IMR-90 (cell line): ENCODE measurements around the gene PLGRKT. TPM values are rescaled to one million over a fixed set of nuclear protein-coding genes. Genes with fewer than 3 reads are reported as not detected.

ENCODE experiments used
- ATAC-seq: fragments of 200-7000 bp; cut with Tn5 transposase; 2 replicates; pipeline ENCODE4 v1.9.1; 2020; ENCODE audit warnings: low read depth, mild to moderate bottlenecking, moderate library complexity
- BruUV-seq: library from RNA; stranded (reverse); fragments of 400-500 nt; replicated peaks from 2 replicates; lab custom pipeline; 2021; lab: Mats Ljungman, UMichigan
- CTCF ChIA-PET: fragments of 300-600 bp; formaldehyde crosslinking; extraction: SDS; loops from one replicate; lab custom pipeline; 2021; ENCODE audit warnings: antibody characterized with exemption; lab: Yijun Ruan, JAX
- POLR2A ChIA-PET: fragments of 300-600 bp; sonication (Branson Sonifier 250); formaldehyde crosslinking; loops from one replicate; lab custom pipeline; 2022; ENCODE audit warnings: antibody characterized with exemption; ENCODE audit not compliant: unreplicated experiment; lab: Charles Lee
- DNase-seq: peaks from one replicate; pipeline ENCODE4 v3.0.0; 2013
- H2AFZ ChIP-seq: replicated peaks from 2 replicates; pipeline ENCODE3; 2013; ENCODE audit warnings: low read length, mild to moderate bottlenecking; ENCODE audit not compliant: poor library complexity
- H2AK5ac ChIP-seq: 2 replicates; pipeline ENCODE4 v1.6.1; 2013; ENCODE audit warnings: low read depth, low read length, inconsistent platforms
- H2AK9ac ChIP-seq: replicated peaks from 2 replicates; pipeline ENCODE3; 2013; ENCODE audit warnings: mild to moderate bottlenecking, low read depth, low read length, moderate library complexity; ENCODE audit not compliant: poor library complexity
- H2BK120ac ChIP-seq: 2 replicates; pipeline ENCODE4 v1.6.1; 2013; ENCODE audit warnings: low read depth, low read length, inconsistent platforms
- H2BK15ac ChIP-seq: 3 replicates; pipeline ENCODE4 v1.6.1; 2013; ENCODE audit warnings: low read depth, low read length, inconsistent platforms
- H2BK20ac ChIP-seq: 2 replicates; pipeline ENCODE4 v1.6.1; 2013; ENCODE audit warnings: low read depth, mild to moderate bottlenecking, inconsistent platforms, low read length, moderate library complexity
- H2BK5ac ChIP-seq: 2 replicates; pipeline ENCODE4 v1.6.1; 2013; ENCODE audit warnings: mild to moderate bottlenecking, low read depth, low read length, inconsistent platforms; ENCODE audit not compliant: poor library complexity, severe bottlenecking
- H3K14ac ChIP-seq: replicated peaks from 2 replicates; pipeline ENCODE4 v1.6.1; 2013; ENCODE audit warnings: low read depth, low read length, inconsistent platforms
- H3K18ac ChIP-seq: 2 replicates; pipeline ENCODE4 v1.6.1; 2013; ENCODE audit warnings: low read depth, low read length, control low read depth
- H3K23ac ChIP-seq: 2 replicates; pipeline ENCODE4 v1.6.1; 2013; ENCODE audit warnings: low read depth, low read length, inconsistent platforms
- H3K27ac ChIP-seq: 2 replicates; pipeline ENCODE4 v1.5.1; 2013; ENCODE audit warnings: mild to moderate bottlenecking, control low read depth, low read length; ENCODE audit not compliant: insufficient read depth
- H3K27me3 ChIP-seq: 2 replicates; pipeline ENCODE4 v1.6.1; 2013; ENCODE audit warnings: low read length; ENCODE audit not compliant: control insufficient read depth, insufficient read depth
- H3K36me3 ChIP-seq: 2 replicates; pipeline ENCODE4 v1.6.1; 2013; ENCODE audit warnings: low read length, mixed read lengths; ENCODE audit not compliant: control insufficient read depth, insufficient read depth
- H3K4ac ChIP-seq: 2 replicates; pipeline ENCODE4 v1.6.1; 2013; ENCODE audit warnings: low read depth, low read length, inconsistent platforms
- H3K4me1 ChIP-seq: 2 replicates; pipeline ENCODE4 v1.6.1; 2013; ENCODE audit warnings: low read length, mixed read lengths; ENCODE audit not compliant: control insufficient read depth, insufficient read depth
- H3K4me2 ChIP-seq: 2 replicates; pipeline ENCODE4 v1.6.1; 2013; ENCODE audit warnings: low read depth, mild to moderate bottlenecking, control low read depth, low read length, moderate library complexity
- H3K4me3 ChIP-seq: 2 replicates; pipeline ENCODE4 v1.5.1; 2013; ENCODE audit warnings: low read depth, mild to moderate bottlenecking, control low read depth, low read length, moderate library complexity; ENCODE audit not compliant: insufficient read depth
- H3K56ac ChIP-seq: 2 replicates; pipeline ENCODE4 v1.6.1; 2013; ENCODE audit warnings: low read length, inconsistent platforms; ENCODE audit not compliant: insufficient read depth; ENCODE audit errors: extremely low read depth
- H3K79me1 ChIP-seq, 2 experiments: 2 replicates each; pipeline ENCODE4 v1.6.1; 2013; ENCODE audit warnings: low read length in 2 of 2, inconsistent platforms in 1 of 2, low read depth in 1 of 2
- H3K9ac ChIP-seq: 2 replicates; pipeline ENCODE4 v1.6.1; 2013; ENCODE audit warnings: low read depth, low read length, control low read depth
- H3K9me1 ChIP-seq: 2 replicates; pipeline ENCODE4 v1.6.1; 2013; ENCODE audit warnings: low read length, inconsistent platforms; ENCODE audit not compliant: insufficient read depth
- H3K9me3 ChIP-seq: 2 replicates; pipeline ENCODE4 v1.6.1; 2013; ENCODE audit warnings: low read length; ENCODE audit not compliant: control insufficient read depth, insufficient read depth
- H4K20me1 ChIP-seq: 2 replicates; pipeline ENCODE4 v1.6.1; 2013; ENCODE audit warnings: low read length, inconsistent platforms; ENCODE audit not compliant: insufficient read depth
- H4K5ac ChIP-seq: 2 replicates; pipeline ENCODE4 v1.6.1; 2013; ENCODE audit warnings: mild to moderate bottlenecking, low read depth, low read length, control low read depth
- H4K8ac ChIP-seq, 2 experiments: 2 replicates each; pipeline ENCODE4 v1.6.1; 2013; ENCODE audit warnings: low read depth in 2 of 2, low read length in 2 of 2, control low read depth in 1 of 2, inconsistent platforms in 1 of 2
- H4K91ac ChIP-seq: 2 replicates; pipeline ENCODE4 v1.6.1; 2013; ENCODE audit warnings: low read depth, low read length, inconsistent platforms; ENCODE audit not compliant: insufficient read depth
- POLR2A ChIP-seq: IDR thresholded peaks from 2 replicates; pipeline ENCODE4 v1.6.1; 2012; ENCODE audit warnings: mild to moderate bottlenecking, low read depth, low read length
- RCOR1 ChIP-seq: IDR thresholded peaks from 2 replicates; pipeline ENCODE4 v1.6.1; 2012; ENCODE audit warnings: mild to moderate bottlenecking, low read length, improper control_type of control experiment; ENCODE audit not compliant: insufficient replicate concordance
- WGBS, 2 experiments: methylation state at CpG; one replicate each; pipeline versions ENCODE4 v1.1.5 to v1.1.7; 2013; ENCODE audit warnings: missing lambda C conversion rate in 2 of 2; ENCODE audit not compliant: insufficient read length in 1 of 2; ENCODE audit errors: extremely low coverage in 2 of 2; 5-methylcytosine and 5-hydroxymethylcytosine counted together
- dilution Hi-C: fragments of 300-500 bp; cut with HindIII; formaldehyde crosslinking; loops from one replicate; pipeline ENCODE4 v1.14.3; 2018; ENCODE audit warnings: low sequenced_read_pairs; ENCODE audit not compliant: unreplicated experiment
- in situ Hi-C: fragments of 300-500 bp; cut with MboI; formaldehyde crosslinking; loops from 3 replicates; pipeline ENCODE4 v1.14.3; 2019; ENCODE audit warnings: low sequenced_read_pairs, inconsistent platforms, mixed read lengths
- intact Hi-C: fragments of 100-400 bp; cut with micrococcal nuclease; formaldehyde crosslinking; loops from 2 replicates; pipeline ENCODE4 v1.10.0; 2022
- polyA plus RNA-seq, 3 experiments: library from polyadenylated mRNA; depleted of rRNA; stranded (reverse); fragments of >200 nt; gene quantifications; 2 replicates each; pipeline ENCODE4 v1.2.3, GENCODE V29; 2012; ENCODE audit warnings: low replicate concordance in 1 of 3
- total RNA-seq: library from RNA; depleted of rRNA; stranded (reverse); fragments of >200 nt; gene quantifications from 2 replicates; pipeline ENCODE4 v1.2.3, GENCODE V29; 2012
- TF ChIP-seq, protein P1 (sequence below): fragments of 150-350 bp; IDR thresholded peaks from 2 replicates; pipeline ENCODE4 v1.6.1; 2017; ENCODE audit warnings: mild to moderate bottlenecking, antibody characterized with exemption, low read length, low read depth

Gene PLGRKT
- total and polyA plus RNA-seq, 2 of the 4 experiments (the other 2 are of a cell fraction), result 10.8 to 12.7 TPM

DNA sequence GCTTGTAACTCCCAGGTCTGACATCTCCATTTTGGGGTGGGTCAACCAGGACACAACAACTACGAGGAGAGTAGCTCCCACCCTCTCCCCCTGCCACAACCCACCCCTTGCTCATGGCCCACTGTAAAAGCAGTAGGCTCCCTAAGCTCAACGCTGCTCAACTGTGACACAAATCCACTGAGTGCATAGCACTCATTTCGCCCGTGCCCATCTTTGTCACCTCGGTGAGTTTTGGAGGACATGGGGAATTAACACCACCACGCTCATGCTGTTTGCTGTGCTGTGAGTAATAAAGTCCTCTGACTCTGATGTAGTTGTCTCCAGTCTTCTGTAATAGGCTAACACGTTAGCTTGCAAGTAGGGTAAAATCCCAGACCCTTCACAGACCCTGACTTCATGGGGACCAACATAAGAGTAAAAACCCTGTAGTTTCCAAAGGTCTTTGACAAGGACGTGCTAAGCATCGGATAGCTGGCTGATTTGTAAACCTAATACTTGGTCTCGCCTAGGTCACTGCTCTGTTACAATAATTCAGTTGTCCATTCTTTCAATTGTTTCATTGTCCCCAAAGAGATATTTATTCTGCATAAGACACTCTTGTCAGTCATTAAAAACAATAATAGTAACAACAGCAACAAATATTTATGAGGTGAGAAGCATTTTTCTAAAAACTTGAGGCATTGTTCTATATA, 7.7 kb downstream of the PLGRKT start:
- 100% methylated on average over 1 of the region's 10 CpGs; no CpG with 5 or more reads in 1 of the 2 experiments for WGBS, 2 experiments

More for the DNA sequence above, 7.7 kb downstream of the PLGRKT start:
- BruUV-seq, result no TSS peak
- Histone ChIP-seq H3K4me3 (no peak overlapping the region), H2AK9ac (no peak overlapping the region), H2BK120ac (no peak overlapping the region), H4K5ac (no peak overlapping the region), H3K18ac (no peak overlapping the region), H4K20me1 (no peaks in the 10 kb centered on the region), H3K36me3 (peaks cover 2% of the 10 kb centered on the region; the same call in 1 of the 2 replicates), H2AFZ (no peak overlapping the region), H3K9me3 (no peaks in the 10 kb centered on the region), H3K56ac (no peak overlapping the region), H4K8ac (no peak overlapping the region), H3K4me1 (no peaks in the 10 kb centered on the region), H3K4ac (no peak overlapping the region), H2BK5ac (no peak overlapping the region), H3K79me1 (peaks cover 0 to 3% of the 10 kb centered on the region in 2 experiments; a peak in 1 of 4 replicates), H3K27ac (no peak overlapping the region), H3K4me2 (no peak overlapping the region), H2BK20ac (no peak overlapping the region), H2BK15ac (no peak overlapping the region), H3K9me1 (peaks cover 4% of the 10 kb centered on the region; the same call in 1 of the 2 replicates), H3K9ac (no peak overlapping the region), H3K23ac (no peak overlapping the region), H3K14ac (no peak overlapping the region; the same call in 1 of the 2 replicates), H4K91ac (no peak overlapping the region), H3K27me3 (no peaks in the 10 kb centered on the region), H2AK5ac (no peak overlapping the region)
- POLR2A ChIA-PET, result no interaction called here
- in situ Hi-C loops (loop anchor here (25.0 kb wide), 1 partner anchor 668 kb away; no protein-coding TSS in a partner anchor), intact Hi-C loops (no loop called here), dilution Hi-C loops (no loop called here)
- ATAC-seq (no peak), DNase-seq (no peak)
- TF ChIP-seq, protein P1, sequence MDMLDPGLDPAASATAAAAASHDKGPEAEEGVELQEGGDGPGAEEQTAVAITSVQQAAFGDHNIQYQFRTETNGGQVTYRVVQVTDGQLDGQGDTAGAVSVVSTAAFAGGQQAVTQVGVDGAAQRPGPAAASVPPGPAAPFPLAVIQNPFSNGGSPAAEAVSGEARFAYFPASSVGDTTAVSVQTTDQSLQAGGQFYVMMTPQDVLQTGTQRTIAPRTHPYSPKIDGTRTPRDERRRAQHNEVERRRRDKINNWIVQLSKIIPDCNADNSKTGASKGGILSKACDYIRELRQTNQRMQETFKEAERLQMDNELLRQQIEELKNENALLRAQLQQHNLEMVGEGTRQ, result no peak
- TF ChIP-seq RCOR1 (no peak), POLR2A (no peak)
- CTCF ChIA-PET, result interaction anchor here (1.1 kb wide), 1 partner anchor 171 kb away, joined by 7 read pairs; no protein-coding TSS in a partner anchor
